GM19452 (cell line): ENCODE measurements around the gene ITLN1.
A peak's percentile ranks its signal among the peaks of the same experiment; 100 is the strongest.
"Not testable (repeated sequence)": the region's sequence is repeated elsewhere in the genome, so short reads cannot be mapped to it uniquely, and the experiment has no call there.

Experiments
- ATAC-seq: cut with Tn5 transposase; IDR thresholded peaks from one replicate; pipeline ENCODE4 v1.9.1; 2021; ENCODE audit not compliant: unreplicated experiment

ITLN1 gene

GRCh38 chr1:160883581-160884513, 1.1 kb downstream of the ITLN1 start:
- ATAC-seq, result no peak

GRCh38 chr1:160882582-160882981, 2.4 kb downstream of the ITLN1 start:
- ATAC-seq, result no peak

- not testable (repeated sequence) for ATAC-seq
These were observed 3.7 kb downstream of the ITLN1 start for GRCh38 chr1:160881264-160881663.

- no peak for ATAC-seq
These were observed 4.8 kb downstream of the ITLN1 start for GRCh38 chr1:160880216-160880615.

DNA sequence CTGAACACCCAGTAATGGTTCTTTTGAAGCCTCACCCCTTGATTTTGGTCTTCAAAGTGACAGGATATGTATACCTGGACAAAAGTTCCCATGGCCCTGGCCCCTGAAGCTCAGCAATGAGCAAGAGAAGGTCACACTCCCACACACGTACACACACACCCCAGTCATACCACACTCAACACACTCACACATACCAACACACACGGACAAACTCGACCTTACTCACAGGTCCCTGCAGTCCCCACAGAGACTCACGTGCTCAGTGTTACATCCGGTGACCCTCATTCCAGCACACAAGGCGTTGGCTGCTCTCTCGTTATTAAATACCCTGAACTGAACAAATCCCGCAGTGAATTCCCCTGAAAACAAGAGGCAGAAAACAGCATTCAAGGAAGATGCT, 5.9 kb downstream of the ITLN1 start:
- no peak for ATAC-seq

GRCh38 chr1:160877221-160877620, 7.8 kb downstream of the ITLN1 start:
- ATAC-seq, result no peak

DNA sequence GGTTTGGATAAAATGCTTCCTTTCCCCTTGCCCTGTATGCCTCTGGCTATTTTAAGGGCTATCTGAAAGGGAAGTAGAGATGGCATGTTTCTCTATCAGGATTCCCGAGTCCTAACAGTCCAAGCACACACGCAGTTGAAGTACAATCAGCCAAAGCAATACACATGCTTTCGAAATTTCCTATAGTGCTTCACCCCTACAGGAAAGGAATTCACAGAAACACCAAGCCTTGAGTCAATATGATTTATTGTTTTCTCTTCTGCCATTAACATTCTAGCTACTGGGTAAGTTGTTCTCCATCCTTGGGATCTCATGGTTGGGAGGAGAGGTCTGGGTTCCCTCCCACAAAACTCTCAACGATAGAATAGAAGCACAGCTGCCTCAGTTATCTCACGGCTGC, 8.7 kb downstream of the ITLN1 start:
- no peak for ATAC-seq

DNA sequence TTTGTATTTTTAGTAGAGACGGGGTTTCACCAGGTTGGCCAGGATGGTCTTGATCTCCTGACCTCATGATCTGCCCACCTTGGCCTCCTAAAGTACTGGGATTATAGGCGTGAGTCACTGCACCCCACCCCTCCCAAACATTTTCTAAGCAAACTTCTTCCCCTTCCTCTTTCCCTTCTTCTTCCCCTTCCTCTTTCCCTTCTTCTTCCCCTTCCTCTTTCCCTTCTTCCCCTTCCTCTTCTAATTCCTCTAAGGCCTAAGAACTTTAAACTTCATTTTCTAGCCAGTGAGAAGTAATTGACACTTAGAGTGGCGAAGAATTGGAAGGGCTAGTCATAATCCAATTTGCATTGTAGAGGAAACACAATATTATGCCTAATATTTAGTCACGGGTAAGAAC, 9.4 kb downstream of the ITLN1 start:
- ATAC-seq, result not testable (repeated sequence)

- no peak for ATAC-seq
These were observed 10.0 kb downstream of the ITLN1 start for GRCh38 chr1:160874935-160875334.

DNA sequence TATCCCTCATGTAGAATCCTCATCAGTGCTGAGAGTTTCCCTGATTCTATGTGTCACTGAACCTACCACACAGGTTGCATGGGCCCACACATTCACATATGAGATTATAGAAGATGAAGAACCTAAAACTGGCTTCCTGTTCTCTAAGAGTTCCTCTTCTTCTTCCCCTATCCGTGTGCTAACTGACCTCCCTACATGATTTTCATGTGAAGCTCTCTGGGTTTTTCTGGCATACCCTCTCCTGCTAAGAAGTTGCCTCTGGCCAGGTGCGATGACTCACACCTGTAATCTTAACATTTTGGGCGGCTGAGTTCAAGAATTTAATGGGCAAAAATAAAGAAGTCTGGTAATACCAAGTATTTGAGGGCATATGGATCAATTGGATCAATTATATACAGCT, 16.8 kb downstream of the ITLN1 start:
- ATAC-seq, result no peak

DNA sequence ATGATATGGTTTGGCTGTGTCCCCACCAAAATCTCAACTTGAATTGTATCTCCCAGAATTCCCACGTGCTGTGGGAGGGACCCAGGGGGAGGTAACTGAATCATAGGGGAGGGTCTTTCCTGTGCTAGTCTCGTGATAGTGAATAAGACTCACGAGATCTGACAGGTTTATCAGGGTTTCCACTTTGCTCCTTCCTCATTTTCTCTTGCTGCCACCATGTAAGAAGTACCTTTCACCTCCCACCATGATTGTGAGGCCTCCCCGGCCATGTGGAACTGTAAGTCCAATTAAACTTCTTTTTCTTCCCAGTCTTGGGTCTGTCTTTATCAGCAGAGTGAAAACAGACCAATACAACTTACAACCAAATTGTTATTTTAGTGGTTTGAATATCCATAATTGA, 17.3 kb downstream of the ITLN1 start:
- ATAC-seq, result not testable (repeated sequence)

DNA sequence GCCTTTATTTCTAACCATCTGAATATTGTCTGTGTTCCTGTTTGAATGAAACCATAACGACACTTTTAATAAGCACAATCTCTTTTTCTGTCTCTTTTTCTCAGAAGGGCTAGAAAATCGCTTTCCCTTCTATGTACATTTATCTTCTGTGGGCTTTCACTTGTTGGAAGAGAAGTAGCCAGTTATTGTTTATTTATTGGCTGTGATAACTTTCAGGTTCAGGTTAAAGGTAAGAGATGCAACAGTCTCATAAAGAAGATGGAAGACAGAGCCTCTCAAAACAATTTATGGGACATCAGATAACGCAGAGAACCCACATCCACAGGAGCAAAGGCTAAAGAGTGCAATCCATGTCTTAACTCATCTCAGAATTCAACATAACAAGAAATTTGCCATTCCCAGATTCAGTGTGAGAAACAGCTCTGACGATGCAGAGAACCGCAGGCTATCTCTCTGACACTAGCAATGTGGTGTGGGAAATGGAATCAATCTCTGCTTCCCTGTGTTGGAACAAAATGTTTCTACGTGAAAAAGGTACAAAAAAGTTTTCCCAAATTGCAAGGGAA, 18.2 kb downstream of the ITLN1 start:
- ATAC-seq, result no peak

DNA sequence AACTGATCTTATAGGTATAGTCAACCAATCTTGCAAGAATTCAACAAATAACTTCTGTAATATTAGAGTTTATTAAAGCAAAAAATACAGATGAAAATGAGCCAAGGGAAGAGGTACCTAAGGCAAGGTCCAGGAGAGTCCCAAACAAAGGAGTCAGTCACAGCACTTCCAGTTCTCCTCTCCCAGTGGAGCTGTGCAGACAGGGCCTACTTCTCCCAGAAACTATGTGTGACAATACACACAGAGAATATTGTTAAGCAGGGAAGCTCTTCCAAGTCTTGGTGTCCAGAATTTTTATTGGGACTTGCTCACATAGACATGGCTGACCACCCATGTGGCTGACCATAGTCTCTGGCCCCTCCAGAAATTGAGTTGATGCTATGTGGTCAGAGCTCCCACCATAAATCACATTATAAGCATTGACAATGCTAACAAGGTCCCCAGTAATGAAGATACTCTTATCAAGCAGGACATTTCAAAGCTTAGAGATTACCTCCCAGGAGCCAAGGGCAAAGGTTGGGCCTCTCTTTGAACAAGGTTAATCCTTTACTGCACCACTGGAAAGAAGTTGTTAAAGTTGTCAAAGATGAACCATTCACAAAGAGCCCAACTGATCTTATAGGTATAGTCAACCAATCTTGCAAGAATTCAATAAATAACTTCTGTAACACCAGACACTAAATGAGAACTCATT, 18.8 kb downstream of the ITLN1 start:
- no peak for ATAC-seq

DNA sequence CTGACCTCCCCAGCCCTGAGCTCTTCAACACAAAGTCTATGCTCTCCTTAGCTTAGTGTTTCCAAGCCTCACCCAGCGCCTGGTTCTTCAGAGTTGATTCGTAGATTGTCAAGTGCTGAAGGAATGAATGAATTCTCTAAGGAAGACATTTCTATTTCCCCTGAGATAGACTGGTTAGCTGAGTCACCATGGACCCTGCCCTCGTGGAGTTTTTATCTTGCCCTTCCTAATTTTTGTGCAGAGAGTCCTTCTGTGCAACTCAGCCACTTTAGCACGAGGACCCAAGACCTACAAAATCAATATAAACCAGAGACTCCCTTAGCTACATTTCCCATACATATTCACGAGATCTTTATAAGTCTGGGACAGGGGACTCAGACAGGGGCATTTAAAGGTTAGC, 19.6 kb downstream of the ITLN1 start:
- ATAC-seq, result no peak

- ATAC-seq, result no peak
These were observed 20.8 kb downstream of the ITLN1 start for GRCh38 chr1:160864173-160864572.

- no peak for ATAC-seq
These were observed 21.2 kb downstream of the ITLN1 start for GRCh38 chr1:160863774-160864131.

DNA sequence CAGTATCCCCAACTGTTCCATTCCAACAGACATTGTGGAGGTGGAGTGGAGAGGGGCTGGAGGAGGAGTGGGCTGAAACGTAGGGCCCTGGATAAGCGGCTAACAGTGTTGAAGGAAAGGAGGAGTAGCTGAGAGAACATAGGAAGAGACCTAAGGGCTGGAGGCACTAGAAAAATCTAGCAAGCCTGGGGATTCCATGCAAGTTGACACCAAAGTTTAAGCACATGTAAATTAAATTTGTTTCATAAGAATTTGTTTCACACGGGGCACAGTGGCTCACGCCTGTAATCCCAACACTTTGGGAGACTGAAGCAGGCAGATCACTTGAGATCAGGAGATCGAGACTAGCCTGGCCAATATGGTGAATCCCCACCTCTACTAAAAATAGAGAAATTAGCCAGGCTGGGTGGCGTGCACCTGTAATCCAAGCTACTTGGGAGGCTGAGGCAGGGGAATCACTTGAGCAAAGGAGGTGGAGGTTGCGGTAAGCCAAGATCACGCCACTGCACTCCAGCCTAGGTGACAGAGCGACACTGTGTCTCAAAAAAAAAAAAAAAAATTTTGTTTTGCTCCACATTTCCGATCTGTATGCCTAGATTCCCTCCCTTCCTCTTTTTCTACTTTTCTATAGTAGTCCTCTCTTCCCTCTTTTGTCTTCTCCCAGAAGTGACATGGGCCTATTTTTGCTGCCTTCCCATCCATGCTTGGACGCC, 21.8 kb downstream of the ITLN1 start:
- no peak for ATAC-seq

DNA sequence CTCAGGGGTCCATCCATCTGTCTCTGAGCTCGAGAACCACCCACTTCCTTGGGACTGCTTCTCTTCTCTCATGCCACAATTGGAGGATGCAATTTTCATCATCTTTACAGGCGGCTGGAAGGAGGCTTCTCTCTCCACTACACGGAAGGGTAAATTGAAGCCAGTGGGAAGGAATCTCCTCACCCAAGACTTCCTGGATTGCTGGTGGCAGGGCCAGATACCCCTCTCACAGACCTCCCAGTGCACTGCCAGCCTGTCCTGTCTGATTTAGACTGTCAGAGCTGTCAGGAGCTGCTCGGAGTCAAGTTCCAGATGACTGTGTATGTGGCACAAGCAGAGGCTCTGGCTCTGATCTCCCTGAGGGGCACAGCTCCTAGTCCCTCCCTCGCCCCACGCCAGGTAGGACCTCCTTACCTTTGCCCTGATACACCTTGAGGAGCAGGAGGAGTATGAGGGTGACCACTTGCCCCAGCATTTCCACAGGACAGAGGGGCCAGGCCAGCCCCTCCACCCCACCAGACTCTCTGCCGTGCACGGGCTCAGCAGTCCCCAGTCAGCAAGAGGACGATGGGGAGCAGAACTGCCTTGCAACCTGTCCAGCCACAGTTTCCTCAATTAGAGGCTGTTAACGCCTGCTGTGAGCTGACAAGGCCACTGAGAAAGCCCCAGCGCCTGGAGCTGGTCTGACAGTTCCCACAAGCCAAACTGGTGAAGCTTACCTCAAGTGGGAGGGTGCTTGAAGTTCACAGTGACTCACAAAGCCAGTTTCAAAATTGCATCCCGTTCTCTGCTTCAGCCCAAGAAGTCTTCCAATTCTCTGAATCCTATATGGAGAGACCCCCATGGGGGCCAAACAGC, 22.5 kb downstream of the ITLN1 start, which contains the start of gene CD244:
TSS of gene CD244 (minus strand) at position 685 of the 858 bp plus-strand sequence. CDS start at position 475, 210 bp downstream.
- ATAC-seq, result peak; percentile 83

DNA sequence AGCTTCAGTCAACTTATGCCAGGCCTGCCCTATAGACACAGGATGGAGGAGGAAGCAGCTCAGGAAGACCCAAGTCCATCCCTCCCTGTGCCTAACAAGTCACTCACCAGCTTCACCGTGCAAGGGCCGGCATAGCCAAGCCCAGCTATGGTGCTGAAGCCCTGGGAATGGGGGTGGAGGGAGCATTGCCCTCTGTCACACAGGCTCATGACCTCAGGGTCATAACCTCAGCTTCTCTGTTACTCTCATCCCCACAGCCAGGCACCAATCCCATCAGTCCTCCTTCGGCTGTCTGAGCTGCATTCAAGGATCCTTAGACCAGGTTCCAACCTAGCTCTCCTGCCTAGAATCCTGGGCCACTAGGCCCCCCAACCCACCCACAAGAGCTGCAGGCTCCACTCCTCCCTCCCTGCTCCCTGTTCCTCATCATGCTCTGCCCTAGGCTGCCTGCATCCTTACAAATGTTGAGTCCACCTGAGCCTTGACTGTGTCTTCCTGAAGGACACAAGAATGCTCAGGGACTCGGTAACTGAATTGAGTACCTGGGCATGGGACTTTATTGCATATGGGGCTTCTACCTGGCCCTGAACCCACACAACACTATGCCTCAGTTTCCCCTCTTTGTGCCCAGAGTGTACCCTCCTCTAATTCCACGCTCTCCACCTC, 24.0 kb downstream of the ITLN1 start:
- ATAC-seq, result no peak

DNA sequence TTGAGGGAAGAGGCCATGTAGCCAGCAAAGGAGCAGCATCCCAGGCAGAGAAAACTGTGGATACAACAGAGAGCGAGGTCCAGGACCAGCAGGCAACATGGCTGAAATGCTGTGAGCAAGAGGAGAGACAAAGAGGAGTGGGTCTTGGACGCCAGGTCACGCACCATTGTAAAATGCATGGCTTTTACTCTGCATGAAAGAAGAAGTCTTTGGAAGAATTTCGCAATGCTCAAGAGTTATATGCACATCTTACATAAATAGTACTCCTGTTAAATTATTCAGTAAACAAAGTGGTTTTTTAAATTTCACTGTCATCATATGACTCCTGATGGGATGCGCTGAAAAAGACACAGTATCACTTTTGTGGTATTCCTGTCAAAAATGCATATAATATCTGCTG, 25.8 kb downstream of the ITLN1 start:
- no peak for ATAC-seq
